Esophagus muscularis mucosa (tissue), 3 donors: ENCODE measurements around the gene ID3.

Experiments used
- CTCF ChIP-seq, 3 experiments: fragments of 200-600 bp in 2 of 3; fragments of 450-650 bp in 1 of 3; sonication (generic) in 2 of 3; IDR thresholded peaks; one replicate each; pipeline ENCODE4 v1.5.1; 2017 to 2019; ENCODE audit warnings: antibody characterized with exemption in 3 of 3, mild to moderate bottlenecking in 2 of 3, moderate library complexity in 1 of 3
- POLR2A ChIP-seq: fragments of 450-650 bp; IDR thresholded peaks from one replicate; pipeline ENCODE4 v1.6.1; 2017; ENCODE audit warnings: antibody characterized with exemption, moderate library complexity, mild to moderate bottlenecking, low read depth

GRCh38 chr1:23561076-23561812 is 1.9 kb upstream of the ID3 start:
- TF ChIP-seq CTCF (IDR thresholded peaks at IDR 0.05), result no peak
- TF ChIP-seq POLR2A, result no peak
